HG02973 (cell line): ENCODE measurements around the gene CYTH4.
"Not testable (repeated sequence)": the region's sequence is repeated elsewhere in the genome, so short reads cannot be mapped to it uniquely, and the experiment has no call there.

Experiments
- ATAC-seq: cut with Tn5 transposase; IDR thresholded peaks from one replicate; pipeline ENCODE4 v1.9.1; 2021; ENCODE audit warnings: moderate library complexity; ENCODE audit not compliant: unreplicated experiment

Gene CYTH4

DNA sequence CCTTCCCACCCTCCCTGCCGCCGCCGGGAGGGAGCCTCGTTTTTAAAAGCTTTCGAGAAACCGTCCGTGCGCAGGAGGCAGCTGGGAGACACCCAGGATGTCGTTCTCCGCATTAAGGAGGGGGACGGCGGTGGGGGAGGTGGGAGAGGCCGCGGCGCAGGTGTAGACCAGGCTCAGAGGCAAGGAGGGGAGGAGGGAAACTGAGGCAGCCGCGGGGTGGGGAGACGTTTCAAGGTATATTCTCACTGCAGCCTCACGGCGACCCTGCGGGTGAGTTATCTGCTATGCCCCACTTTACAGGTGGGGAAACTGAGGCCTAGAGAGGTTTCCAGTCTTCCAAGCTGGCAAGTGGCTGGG, 42.7 kb downstream of the CYTH4 start:
- no peak for ATAC-seq

DNA sequence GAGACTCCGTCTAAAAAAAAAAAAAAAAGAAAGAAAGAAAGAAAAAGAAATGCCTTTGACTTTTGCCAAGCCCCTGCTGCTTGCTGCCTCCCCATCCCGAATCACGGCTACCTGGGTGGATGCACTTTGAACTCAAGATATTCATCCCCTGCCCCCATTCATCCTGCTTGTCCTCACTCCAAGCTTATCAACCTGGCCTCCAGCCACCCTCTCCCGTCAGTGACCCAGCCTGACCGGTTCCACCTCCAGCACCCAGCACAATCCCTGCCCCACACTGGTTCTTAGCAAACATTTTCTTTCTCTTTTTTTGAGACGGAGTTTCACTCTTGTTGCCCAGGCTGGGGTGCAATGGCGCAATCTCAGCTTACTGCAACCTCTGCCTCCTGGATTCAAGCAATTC, 44.4 kb downstream of the CYTH4 start:
- no peak for ATAC-seq

DNA sequence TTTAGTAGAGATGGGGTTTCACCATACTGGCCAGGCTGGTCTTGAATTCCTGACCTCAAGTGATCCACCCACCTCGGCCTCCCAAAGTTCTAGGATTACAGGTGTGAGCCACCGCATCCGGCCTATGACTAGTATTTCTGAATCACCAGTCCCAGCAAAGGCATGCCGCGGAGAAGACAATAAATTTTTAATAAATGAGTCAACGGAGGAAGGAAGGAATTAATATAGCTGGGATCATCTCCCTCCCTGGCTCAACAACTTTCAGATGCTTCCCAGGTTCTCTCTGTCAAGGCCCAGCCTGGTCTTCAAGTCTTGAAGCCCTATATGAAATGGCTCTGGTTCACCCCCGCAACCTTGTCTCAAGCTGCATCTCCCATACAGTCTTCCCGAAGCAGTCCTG, 45.7 kb downstream of the CYTH4 start:
- ATAC-seq, result no peak

DNA sequence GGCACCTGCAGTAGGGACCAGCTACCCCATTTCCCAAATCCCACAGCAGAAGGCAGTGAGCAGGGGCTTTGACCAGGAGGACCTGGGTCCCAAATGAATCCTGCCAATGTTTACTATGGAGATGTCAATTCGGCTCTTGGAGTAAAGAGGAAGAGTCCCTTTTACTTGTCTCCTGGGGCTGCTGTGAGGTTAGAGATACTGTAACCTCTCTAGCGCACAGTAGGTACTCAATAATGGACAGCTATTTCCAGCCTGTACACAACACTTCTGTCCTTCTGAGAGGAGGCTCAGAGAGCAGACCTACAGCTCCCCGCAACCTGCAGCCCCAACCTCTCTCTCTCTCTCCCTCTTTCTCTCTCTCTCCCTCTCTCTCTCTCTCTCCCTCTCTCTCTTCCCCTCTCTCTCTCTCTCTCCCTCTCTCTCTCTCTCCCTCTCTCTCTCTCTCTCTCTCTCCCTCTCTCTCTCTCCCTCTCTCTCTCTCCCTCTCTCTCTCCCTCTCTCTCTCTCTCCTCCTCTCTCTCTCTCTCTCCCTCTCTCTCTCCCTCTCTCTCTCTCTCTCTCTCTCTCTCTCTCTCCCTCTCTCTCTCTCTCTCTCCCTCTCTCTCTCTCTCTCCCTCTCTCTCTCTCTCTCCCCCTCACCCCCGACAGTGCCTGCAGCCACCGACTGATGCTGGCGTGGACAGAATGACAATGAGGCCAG, 46.4 kb downstream of the CYTH4 start:
- not testable (repeated sequence) for ATAC-seq

DNA sequence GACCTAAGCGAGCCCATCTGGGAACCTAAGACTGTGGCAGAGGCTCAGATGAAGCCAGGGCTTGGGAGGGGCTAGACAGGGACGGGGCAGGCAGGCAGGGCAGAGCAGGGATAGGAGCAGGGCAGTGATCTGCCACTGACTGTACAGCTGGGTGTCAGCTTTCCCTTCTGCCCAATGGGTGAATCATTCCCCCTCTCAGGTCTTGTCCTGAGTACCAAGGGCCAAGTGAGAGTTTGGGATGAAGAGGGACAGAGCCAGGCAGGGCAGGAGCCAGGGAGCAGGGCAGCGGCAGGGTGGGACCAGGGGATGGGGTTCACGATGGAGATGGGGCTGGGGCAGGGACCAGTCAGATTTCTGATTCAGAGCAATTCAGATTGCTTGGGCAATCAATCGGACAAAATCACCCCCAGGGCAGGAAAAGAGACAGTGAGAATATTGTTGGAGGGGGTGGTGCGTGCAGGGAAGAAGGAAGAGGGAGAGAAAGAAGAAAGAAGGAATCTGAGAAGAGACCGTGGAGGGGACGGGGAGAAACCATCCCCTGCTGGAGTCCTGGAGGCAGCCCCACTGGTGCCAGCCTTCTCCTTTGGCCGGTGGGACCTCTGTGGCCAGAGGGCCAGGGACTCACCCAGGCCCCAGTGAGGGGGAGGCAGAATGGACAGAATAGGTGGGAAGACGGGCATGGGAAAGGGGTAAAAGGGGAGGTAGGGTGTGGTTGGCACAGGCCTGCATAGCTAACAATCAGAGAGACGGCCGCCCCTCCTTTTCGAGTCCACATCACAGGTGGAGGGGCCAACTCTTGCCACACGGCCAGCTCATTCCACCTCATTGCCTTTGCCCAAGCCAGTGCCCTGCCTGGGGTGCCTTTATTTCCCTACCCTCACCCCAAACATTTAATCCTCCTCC, 47.2 kb downstream of the CYTH4 start:
- no peak for ATAC-seq

- ATAC-seq, result no peak
These were observed 48.1 kb downstream of the CYTH4 start for GRCh38 chr22:37330200-37331033.

- ATAC-seq, result no peak
These were observed 48.7 kb downstream of the CYTH4 start for GRCh38 chr22:37331034-37331428.

DNA sequence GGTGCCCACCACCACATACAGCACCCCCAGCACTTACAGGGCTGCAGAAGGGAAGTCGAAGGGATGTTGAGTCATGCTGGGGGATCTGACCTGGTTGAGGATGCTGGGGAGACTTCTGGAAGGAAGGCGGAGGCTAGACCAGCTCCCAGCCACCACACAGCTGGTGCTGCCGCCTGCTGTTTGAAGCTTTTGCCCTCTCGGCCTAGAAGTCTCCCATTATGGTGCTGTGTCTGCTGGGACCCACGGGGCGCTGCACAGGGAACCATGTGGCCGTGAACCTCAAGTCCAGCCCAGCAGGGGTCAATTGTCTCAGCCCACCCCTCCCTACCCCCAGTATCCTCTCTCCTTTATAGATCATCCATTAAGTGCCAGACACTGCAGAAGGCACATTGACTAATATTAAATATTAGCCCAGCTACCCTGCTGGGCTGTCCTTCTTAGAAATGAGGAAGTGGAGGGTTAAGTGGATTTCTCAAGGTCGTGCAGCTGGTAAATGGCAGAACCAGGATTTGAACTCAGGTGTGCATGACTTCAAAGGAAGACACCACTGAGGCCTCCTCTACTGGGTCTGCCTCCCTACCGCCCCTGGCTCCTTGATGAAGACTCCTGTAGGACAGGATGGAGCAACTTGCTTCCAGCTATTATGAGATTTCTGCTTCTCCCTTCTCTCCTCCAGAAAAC, 49.7 kb downstream of the CYTH4 start:
- no peak for ATAC-seq

- no peak for ATAC-seq
These were observed 51.6 kb downstream of the CYTH4 start for GRCh38 chr22:37333724-37334460.

DNA sequence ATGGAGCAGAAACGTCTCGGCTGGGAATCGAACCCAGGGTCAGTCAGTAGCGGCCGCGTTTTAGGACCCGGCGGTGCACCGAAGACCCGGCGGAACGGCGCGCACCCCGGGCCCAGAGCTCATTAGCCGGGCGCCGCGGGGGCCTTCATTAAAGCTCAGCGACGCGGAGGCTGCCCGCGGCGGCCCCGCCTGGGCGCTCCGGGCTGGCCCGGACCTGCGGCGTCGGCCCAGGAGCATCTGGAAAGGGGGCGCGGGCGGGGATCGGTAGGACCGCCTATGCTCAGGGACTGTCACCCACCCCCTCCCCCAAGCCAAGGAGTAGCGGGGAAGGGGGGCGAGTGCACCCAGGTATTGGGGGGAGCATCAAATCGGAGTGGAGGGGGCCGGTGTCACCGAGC, 52.2 kb downstream of the CYTH4 start:
- no peak for ATAC-seq

DNA sequence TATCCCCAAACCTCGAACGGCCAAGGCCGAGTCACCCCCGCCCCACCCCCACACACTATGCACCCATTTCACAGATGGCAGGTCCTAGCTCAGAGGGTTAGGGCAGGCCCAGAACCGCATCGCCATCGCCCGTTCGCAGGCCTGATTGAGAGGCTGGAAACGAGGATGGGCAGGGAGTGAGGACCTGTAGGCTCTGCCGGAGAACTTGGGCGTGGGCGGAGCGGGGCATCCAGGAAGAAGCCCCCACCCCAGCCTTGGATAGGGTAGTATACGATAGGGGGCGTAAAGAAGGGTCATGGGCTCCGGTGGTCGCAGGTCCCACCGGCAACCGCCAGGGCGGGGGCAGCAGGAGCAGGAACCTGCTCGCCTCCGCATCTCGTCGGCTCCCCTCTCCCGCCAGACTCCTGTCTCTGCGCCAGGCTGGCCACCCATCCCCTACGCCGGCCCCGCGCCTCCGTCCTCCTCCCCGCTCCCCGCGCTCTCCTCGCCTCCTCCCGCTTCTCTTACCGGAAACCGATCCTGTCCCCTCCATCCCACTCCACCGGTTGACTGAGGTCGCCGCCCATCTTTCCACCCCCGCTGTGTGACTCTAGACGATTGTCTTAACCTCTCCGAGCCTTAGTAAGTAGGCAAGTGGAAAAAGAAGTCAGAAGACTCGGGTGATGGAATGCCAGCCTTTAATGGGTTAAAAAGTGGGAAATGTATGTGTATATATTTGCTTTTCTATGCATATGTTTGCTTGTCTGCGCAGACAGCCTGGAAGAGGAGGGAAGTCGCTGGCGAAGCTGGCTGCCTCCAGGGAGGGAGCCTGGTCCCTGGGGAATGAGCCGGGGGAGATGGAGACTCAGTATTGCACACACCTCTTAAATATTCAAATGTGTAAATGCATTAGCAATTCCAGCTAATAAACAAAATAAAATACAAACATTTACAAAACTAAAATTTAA, 52.8 kb downstream of the CYTH4 start:
- no peak for ATAC-seq

DNA sequence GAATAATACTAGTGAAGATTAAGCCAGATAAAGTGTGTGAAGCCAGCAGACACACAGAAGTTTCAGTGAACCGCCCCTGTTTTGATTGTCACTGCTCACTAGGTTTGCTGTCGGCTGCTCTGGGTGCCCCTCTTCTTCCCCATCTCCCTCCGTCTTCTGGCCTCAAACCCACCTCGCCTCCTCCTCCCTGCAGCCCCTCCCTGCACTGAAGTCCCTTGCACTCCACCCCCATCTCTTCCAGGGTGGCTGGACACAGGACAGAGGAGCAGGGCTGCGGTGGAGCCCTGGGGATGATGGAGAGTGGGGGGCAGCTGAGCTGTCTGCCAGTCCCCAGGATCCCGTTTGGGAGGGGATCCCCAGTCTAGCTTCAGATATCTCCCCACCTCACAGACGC, 53.5 kb downstream of the CYTH4 start:
- no peak for ATAC-seq

- ATAC-seq, result no peak
These were observed 54.3 kb downstream of the CYTH4 start for GRCh38 chr22:37336579-37336978.

DNA sequence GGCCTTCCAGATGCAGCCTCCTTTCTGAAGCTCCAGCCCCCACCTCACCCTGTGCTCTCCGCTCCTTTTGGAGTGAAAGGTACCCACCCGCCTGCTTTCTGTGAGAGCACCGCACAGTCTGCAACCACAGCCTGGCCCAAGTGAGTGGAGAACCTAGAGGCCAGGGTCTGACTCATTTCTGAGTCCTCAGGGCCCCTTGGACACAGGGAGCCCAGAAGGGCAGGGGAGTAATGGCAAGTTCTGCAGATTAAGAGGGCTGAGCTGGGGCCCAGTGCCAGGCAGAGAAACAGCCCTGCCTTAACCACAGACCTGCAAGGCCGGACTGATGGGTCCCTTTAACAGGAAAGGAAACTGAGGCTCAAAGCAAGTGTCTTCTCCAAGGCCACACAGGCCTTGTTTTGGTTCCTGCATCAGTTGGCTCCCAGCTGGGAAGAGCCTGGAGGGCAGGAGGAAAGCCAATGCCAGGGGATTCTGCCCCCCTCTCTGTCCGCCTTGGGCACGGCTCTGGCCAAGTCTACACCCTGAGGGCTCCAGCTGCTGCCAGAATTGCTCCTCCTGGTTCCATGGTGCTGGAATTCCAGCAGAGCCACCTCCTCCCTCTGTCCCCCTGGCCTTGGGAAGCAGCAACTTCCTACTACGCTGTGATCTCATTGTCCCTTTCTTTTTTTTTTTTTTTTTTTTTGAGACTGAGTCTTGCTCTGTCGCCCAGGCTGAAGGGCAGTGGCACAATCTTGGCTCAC, 55.1 kb downstream of the CYTH4 start:
- no peak for ATAC-seq

DNA sequence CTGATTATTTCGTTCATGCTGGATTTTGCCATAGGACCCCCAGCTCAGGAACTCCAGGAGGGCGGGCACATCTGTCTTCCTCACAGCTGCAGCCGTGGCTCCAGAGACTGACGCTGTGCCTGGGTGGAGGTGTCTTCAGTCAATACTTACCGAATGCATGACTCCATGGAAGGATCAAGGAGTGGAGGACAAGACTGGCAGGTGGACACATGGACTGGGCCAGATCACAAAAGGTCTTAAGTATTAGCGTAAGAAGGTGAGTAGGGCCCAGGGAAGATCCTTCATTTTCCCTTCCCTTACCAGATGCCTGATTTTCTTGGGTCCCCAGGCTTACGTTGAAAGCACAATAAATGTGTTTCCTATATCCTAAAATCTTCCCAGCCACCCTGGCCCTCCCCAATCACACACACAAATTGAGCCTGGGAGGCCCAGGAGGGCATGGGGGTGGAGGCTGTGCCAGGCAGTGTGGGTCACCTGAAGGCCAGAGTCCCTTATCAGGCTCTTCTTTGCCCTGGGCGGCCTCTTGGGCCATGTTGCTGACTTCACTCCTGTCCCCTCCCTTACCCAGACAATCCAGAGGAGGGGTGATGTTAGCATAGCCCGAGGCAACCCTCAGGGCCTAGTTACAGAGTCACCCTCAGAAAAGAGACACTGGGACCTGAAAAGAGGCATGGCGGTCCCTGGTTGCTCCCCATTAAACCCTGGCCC, 56.4 kb downstream of the CYTH4 start:
- ATAC-seq, result no peak

GRCh38 chr22:37340331-37341262, 58.3 kb downstream of the CYTH4 start:
- ATAC-seq, result no peak

DNA sequence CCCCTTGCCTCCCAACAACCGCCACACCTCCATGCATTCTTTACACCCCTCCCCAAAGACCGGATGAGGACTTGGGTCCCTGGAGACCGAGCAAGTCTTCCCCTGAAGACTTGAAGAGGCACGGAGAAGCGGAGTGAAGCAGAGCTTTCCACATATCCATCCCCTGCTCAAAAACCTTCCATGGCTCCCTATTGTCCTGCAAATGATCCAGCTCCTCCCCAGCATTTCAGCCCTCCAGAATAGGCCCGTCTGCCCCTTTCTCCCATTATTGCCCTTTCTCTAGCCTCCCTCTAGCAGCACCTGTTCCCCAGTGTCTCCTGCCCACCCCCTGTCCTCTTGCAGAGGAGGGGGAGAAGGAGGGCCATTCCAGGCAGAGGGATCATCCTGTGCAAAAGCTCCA, 59.8 kb downstream of the CYTH4 start:
- ATAC-seq, result no peak
